ENCODE results near the gene FOLR1. TPM values are rescaled to one million over a fixed set of nuclear protein-coding genes. Genes with fewer than 3 reads are reported as not detected.

The FOLR1 gene
- total RNA-seq, 1 experiment from 2014 or later = 0.40 TPM

- no peaks in the 10 kb centered on the region for H3K4me1 Mint-ChIP-seq (ENCODE audit: insufficient read depth, unreplicated experiment)
- peaks cover 69% of the 10 kb centered on the region for H3K36me3 Mint-ChIP-seq (ENCODE audit: insufficient read depth, unreplicated experiment)
- no peak overlapping the region for H3K27ac Mint-ChIP-seq (ENCODE audit: low read depth, unreplicated experiment)
- no TSS peak for BruUV-seq (replicated peaks)
- POLR2A ChIA-PET = no interaction called here
- no peak for DNase-seq (ENCODE audit: unreplicated experiment)
- intact Hi-C loops (cut with micrococcal nuclease) = no loop called here
- no peaks in the 10 kb centered on the region for H3K9me3 Mint-ChIP-seq (ENCODE audit: unreplicated experiment)
- no peak overlapping the region for H3K4me3 Mint-ChIP-seq (ENCODE audit: unreplicated experiment)
- TF ChIP-seq CTCF (IDR thresholded peaks at IDR 0.05; ENCODE audit: unreplicated experiment) = no peak
- H3K27me3 Mint-ChIP-seq (ENCODE audit: insufficient read depth, unreplicated experiment) = no peaks in the 10 kb centered on the region
- CTCF ChIA-PET = no interaction called here
Measured at GRCh38 chr11:72232260-72233055, 40.5 kb downstream of the FOLR1 start.

- H3K27me3 Mint-ChIP-seq (ENCODE audit: insufficient read depth, unreplicated experiment) = no peaks in the 10 kb centered on the region
- no peak for TF ChIP-seq CTCF (IDR thresholded peaks at IDR 0.05; ENCODE audit: unreplicated experiment)
- peaks cover 73% of the 10 kb centered on the region for H3K36me3 Mint-ChIP-seq (ENCODE audit: insufficient read depth, unreplicated experiment)
- POLR2A ChIA-PET = no interaction called here
- H3K9me3 Mint-ChIP-seq (ENCODE audit: unreplicated experiment) = no peaks in the 10 kb centered on the region
- BruUV-seq (replicated peaks) = no TSS peak
- H3K4me3 Mint-ChIP-seq (ENCODE audit: unreplicated experiment) = peak overlapping the region; percentile 35
- CTCF ChIA-PET = no interaction called here
- intact Hi-C loops (cut with micrococcal nuclease) = no loop called here
- H3K27ac Mint-ChIP-seq (ENCODE audit: low read depth, unreplicated experiment) = no peak overlapping the region
- no peaks in the 10 kb centered on the region for H3K4me1 Mint-ChIP-seq (ENCODE audit: insufficient read depth, unreplicated experiment)
- no peak for DNase-seq (ENCODE audit: unreplicated experiment)
Measured at GRCh38 chr11:72233056-72233772, 41.3 kb downstream of the FOLR1 start.

GRCh38 chr11:72233773-72234513, 42.0 kb downstream of the FOLR1 start:
- intact Hi-C loops (cut with micrococcal nuclease) = no loop called here
- Mint-ChIP-seq H3K36me3 (ENCODE audit: insufficient read depth, unreplicated experiment) (peaks cover 73% of the 10 kb centered on the region), H3K4me1 (ENCODE audit: insufficient read depth, unreplicated experiment) (peaks cover 2% of the 10 kb centered on the region), H3K27ac (ENCODE audit: low read depth, unreplicated experiment) (no peak overlapping the region), H3K9me3 (ENCODE audit: unreplicated experiment) (no peaks in the 10 kb centered on the region), H3K4me3 (ENCODE audit: unreplicated experiment) (peak overlapping the region; percentile 35), H3K27me3 (ENCODE audit: insufficient read depth, unreplicated experiment) (no peaks in the 10 kb centered on the region)
- no peak for DNase-seq (ENCODE audit: unreplicated experiment)
- no TSS peak for BruUV-seq (replicated peaks)
- TF ChIP-seq CTCF (IDR thresholded peaks at IDR 0.05; ENCODE audit: unreplicated experiment) = no peak
- ChIA-PET CTCF (interaction anchor here (0.5 kb wide), 1 partner anchor 553 kb away, joined by 4 read pairs; no protein-coding TSS in a partner anchor), POLR2A (interaction anchor here (0.6 to 3.3 kb wide), 2 partner anchors 9 to 256 kb away, joined by 3 to 25 read pairs; partner anchors contain the start of gene INPPL1)

GRCh38 chr11:72234514-72234830, 42.5 kb downstream of the FOLR1 start:
- intact Hi-C loops (cut with micrococcal nuclease) = no loop called here
- CTCF ChIA-PET = interaction anchor here (0.5 to 0.7 kb wide), 2 partner anchors 136 to 553 kb away, joined by 4 read pairs; no protein-coding TSS in a partner anchor

More at GRCh38 chr11:72234514-72234830, 42.5 kb downstream of the FOLR1 start:
- Mint-ChIP-seq H3K27ac (ENCODE audit: low read depth, unreplicated experiment) (no peak overlapping the region), H3K36me3 (ENCODE audit: insufficient read depth, unreplicated experiment) (peaks cover 76% of the 10 kb centered on the region), H3K27me3 (ENCODE audit: insufficient read depth, unreplicated experiment) (no peaks in the 10 kb centered on the region), H3K4me3 (ENCODE audit: unreplicated experiment) (no peak overlapping the region), H3K4me1 (ENCODE audit: insufficient read depth, unreplicated experiment) (peaks cover 7% of the 10 kb centered on the region), H3K9me3 (ENCODE audit: unreplicated experiment) (no peaks in the 10 kb centered on the region)
- no TSS peak for BruUV-seq (replicated peaks)
- no peak for TF ChIP-seq CTCF (IDR thresholded peaks at IDR 0.05; ENCODE audit: unreplicated experiment)
- POLR2A ChIA-PET = interaction anchor here (0.6 to 3.3 kb wide), 2 partner anchors 9 to 256 kb away, joined by 3 to 25 read pairs; partner anchors contain the start of gene INPPL1
- no peak for DNase-seq (ENCODE audit: unreplicated experiment)

Measured in MCF 10A (cell line).